Ishikawa (cell line): Measurements from ENCODE around the gene NOS1AP.

Experiments used
- CEBPB ChIP-seq: IDR thresholded peaks from 2 replicates; pipeline ENCODE4 v1.6.1; 2012
- CREB1 ChIP-seq: IDR thresholded peaks from 2 replicates; pipeline ENCODE4 v1.6.1; 2012; ENCODE audit warnings: low read depth
- EGR1 ChIP-seq: IDR thresholded peaks from 2 replicates; pipeline ENCODE4 v1.6.1; 2012
- EP300 ChIP-seq: IDR thresholded peaks from 2 replicates; pipeline ENCODE4 v1.6.1; 2012; ENCODE audit warnings: borderline replicate concordance
- FOXM1 ChIP-seq: IDR thresholded peaks from 2 replicates; pipeline ENCODE4 v1.6.1; 2012; ENCODE audit warnings: low read depth, borderline replicate concordance
- MAX ChIP-seq: IDR thresholded peaks from 2 replicates; pipeline ENCODE4 v1.6.1; 2012
- NFIC ChIP-seq: IDR thresholded peaks from 2 replicates; pipeline ENCODE4 v1.6.1; 2012
- RAD21 ChIP-seq: IDR thresholded peaks from 2 replicates; pipeline ENCODE4 v1.6.1; 2012; ENCODE audit warnings: low read depth
- REST ChIP-seq: IDR thresholded peaks from 2 replicates; pipeline ENCODE4 v1.6.1; 2012; ENCODE audit warnings: low read depth, mild to moderate bottlenecking
- TAF1 ChIP-seq: IDR thresholded peaks from 2 replicates; pipeline ENCODE4 v1.6.1; 2012; ENCODE audit warnings: low read depth, mild to moderate bottlenecking
- TCF12 ChIP-seq: IDR thresholded peaks from 2 replicates; pipeline ENCODE4 v1.6.1; 2012; ENCODE audit warnings: low read depth
- TEAD4 ChIP-seq: IDR thresholded peaks from 2 replicates; pipeline ENCODE4 v1.6.1; 2012
- YY1 ChIP-seq: IDR thresholded peaks from 2 replicates; pipeline ENCODE4 v1.6.1; 2012; ENCODE audit warnings: low read depth

DNA sequence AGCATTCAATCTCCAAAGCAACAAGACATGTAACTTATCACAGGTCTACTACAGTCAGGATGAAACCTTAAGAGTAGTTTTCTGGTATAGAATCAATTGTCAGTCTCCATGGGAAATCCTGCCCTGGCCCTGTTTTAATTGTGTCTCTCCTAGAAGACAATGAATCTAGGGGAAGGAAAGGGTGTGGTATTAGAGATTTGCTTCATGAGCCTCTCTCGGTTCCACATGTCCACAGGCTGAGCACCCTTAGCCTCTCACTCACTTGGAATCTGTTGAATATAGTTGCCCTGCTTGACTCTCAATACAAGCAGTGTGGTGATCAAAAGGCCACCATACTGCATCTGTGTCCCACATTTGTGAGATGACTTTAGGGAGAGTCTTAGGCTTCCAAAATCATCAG lies 289.4 kb downstream of the NOS1AP start:
- TF ChIP-seq EP300 (no peak), YY1 (no peak), REST (no peak), CREB1 (no peak), RAD21 (no peak), TAF1 (no peak), NFIC (no peak), EGR1 (no peak), FOXM1 (no peak), CEBPB (no peak), TEAD4 (no peak), MAX (no peak), TCF12 (no peak)
